HCT116 (cell line): ENCODE data around the gene CCDC90B. TPM values are rescaled to one million over a fixed set of nuclear protein-coding genes. Genes with fewer than 3 reads are reported as not detected.

Source experiments
- ATAC-seq: fragments of 200-7000 bp; cut with Tn5 transposase; 2 replicates; pipeline ENCODE4 v1.9.1; 2020; ENCODE audit warnings: mild to moderate bottlenecking, moderate library complexity
- BruUV-seq: library from RNA; stranded (reverse); fragments of 400-500 nt; replicated peaks from 2 replicates; lab custom pipeline; 2021; lab: Mats Ljungman, UMichigan
- CTCF ChIA-PET: fragments of 300-600 bp; sonication (Branson Sonifier 250); formaldehyde crosslinking; loops from one replicate; lab custom pipeline; 2021; ENCODE audit warnings: antibody characterized with exemption; lab: Charles Lee
- POLR2A ChIA-PET: fragments of 300-600, 350-600 bp; sonication (Branson Sonifier 250); formaldehyde crosslinking; loops from one replicate; lab custom pipeline; 2021; ENCODE audit warnings: antibody characterized with exemption; lab: Charles Lee
- RAD21 ChIA-PET, 2 experiments: fragments of 300-600 bp; sonication (Branson Sonifier 250); formaldehyde crosslinking; loops; one replicate each; lab custom pipeline; 2023; ENCODE audit warnings: low total read pairs in 2 of 2; ENCODE audit not compliant: uncharacterized antibody in 2 of 2, unreplicated experiment in 2 of 2, low non-redundant PET in 1 of 2; lab: Charles Lee
- DNase-seq: peaks from one replicate; pipeline ENCODE4 v3.0.0-alpha.2; 2010; ENCODE audit warnings: low read depth, low spot score
- H2AFZ ChIP-seq: fragments of 200-600 bp; shearing (Covaris generic), sonication (generic); 2 replicates; pipeline ENCODE4 v1.6.1; 2017; ENCODE audit warnings: low read depth, mixed run types, mixed read lengths, antibody characterized with exemption, low read length; ENCODE audit not compliant: poor library complexity, severe bottlenecking
- H3K27ac ChIP-seq: 2 replicates; pipeline ENCODE4 v1.5.1; 2012; ENCODE audit warnings: low read depth, low read length
- H3K27me3 ChIP-seq: fragments of 200-600 bp; sonication (generic); 2 replicates; pipeline ENCODE4 v1.6.1; 2016; ENCODE audit warnings: mixed run types, low read length, mixed read lengths; ENCODE audit not compliant: insufficient read depth
- H3K36me3 ChIP-seq, 2 experiments: fragments of 200-500 bp in 1 of 2; fragments of 200-600 bp in 1 of 2; sonication (Bioruptor generic) in 1 of 2; sonication (generic) in 1 of 2; 2 replicates each; pipeline versions ENCODE4 v1.5.1 to v1.6.1; 2014 to 2016; ENCODE audit warnings: low read length in 2 of 2, inconsistent platforms in 1 of 2, mixed read lengths in 1 of 2, mixed run types in 1 of 2; ENCODE audit not compliant: insufficient read depth in 2 of 2, control insufficient read depth in 1 of 2
- H3K4me1 ChIP-seq, 2 experiments: fragments of 200-600 bp in 1 of 2; sonication (generic) in 1 of 2; 2 replicates each; pipeline versions ENCODE4 v1.5.1 to v1.6.1; 2012 to 2017; ENCODE audit warnings: low read length in 2 of 2, inconsistent platforms in 1 of 2, mild to moderate bottlenecking in 1 of 2, mixed read lengths in 1 of 2, mixed run types in 1 of 2, moderate library complexity in 1 of 2; ENCODE audit not compliant: insufficient read depth in 2 of 2, control insufficient read depth in 1 of 2
- H3K4me2 ChIP-seq: fragments of 200-600 bp; sonication (generic); 2 replicates; pipeline ENCODE4 v1.6.1; 2017; ENCODE audit warnings: mixed run types, low read length, mixed read lengths
- H3K4me3 ChIP-seq, 2 experiments: fragments of 200-600 bp in 1 of 2; sonication (generic) in 1 of 2; replicated peaks in 1 of 2; 2 replicates each; pipeline ENCODE4 v1.5.1; 2011 to 2016; ENCODE audit warnings: low read length in 2 of 2, control low read depth in 1 of 2, low read depth in 1 of 2, mild to moderate bottlenecking in 1 of 2, mixed read lengths in 1 of 2, mixed run types in 1 of 2
- H3K79me2 ChIP-seq: fragments of 200-600 bp; sonication (generic); 2 replicates; pipeline ENCODE4 v1.6.1; 2017; ENCODE audit warnings: mild to moderate bottlenecking, mixed run types, low read length, moderate library complexity, mixed read lengths; ENCODE audit not compliant: insufficient read depth
- H3K9ac ChIP-seq: fragments of 200-600 bp; sonication (generic); 2 replicates; pipeline ENCODE4 v1.6.1; 2016; ENCODE audit warnings: low read length, mixed read lengths
- H3K9me2 ChIP-seq: fragments of 200-600 bp; sonication (generic), shearing (Covaris generic); 2 replicates; pipeline ENCODE4 v1.6.1; 2017; ENCODE audit warnings: mixed run types, mild to moderate bottlenecking, moderate library complexity; ENCODE audit not compliant: insufficient read depth
- H3K9me3 ChIP-seq, 2 experiments: fragments of 200-500 bp in 1 of 2; fragments of 200-600 bp in 1 of 2; sonication (Bioruptor generic) in 1 of 2; sonication (generic) in 1 of 2; 2 replicates each; pipeline ENCODE4 v1.6.1; 2014 to 2017; ENCODE audit warnings: low read length in 2 of 2, mixed read lengths in 2 of 2, inconsistent platforms in 1 of 2, low read depth in 1 of 2, mild to moderate bottlenecking in 1 of 2, mixed run types in 1 of 2, moderate library complexity in 1 of 2; ENCODE audit not compliant: control insufficient read depth in 1 of 2, insufficient read depth in 1 of 2
- H4K20me1 ChIP-seq: fragments of 200-600 bp; sonication (generic), shearing (Covaris generic); 2 replicates; pipeline ENCODE4 v1.6.1; 2017; ENCODE audit warnings: mixed run types, mild to moderate bottlenecking, moderate library complexity; ENCODE audit not compliant: insufficient read depth
- ATF3 ChIP-seq: IDR thresholded peaks from 2 replicates; pipeline ENCODE4 v1.6.1; 2012
- CEBPB ChIP-seq: IDR thresholded peaks from 2 replicates; pipeline ENCODE4 v1.6.1; 2012; ENCODE audit warnings: low read depth
- ELF1 ChIP-seq: IDR thresholded peaks from 2 replicates; pipeline ENCODE4 v1.6.1; 2012; ENCODE audit warnings: low read depth, borderline replicate concordance
- FOSL1 ChIP-seq: IDR thresholded peaks from 2 replicates; pipeline ENCODE4 v1.6.1; 2012; ENCODE audit warnings: low read depth
- JUND ChIP-seq: IDR thresholded peaks from 2 replicates; pipeline ENCODE4 v1.6.1; 2012
- POLR2A ChIP-seq: IDR thresholded peaks from 2 replicates; pipeline ENCODE4 v1.7.0; 2011; ENCODE audit warnings: borderline replicate concordance; ENCODE audit not compliant: insufficient read depth, insufficient read length; ENCODE audit errors: extremely low read depth
- POLR2AphosphoS5 ChIP-seq: IDR thresholded peaks from 2 replicates; pipeline ENCODE4 v1.6.1; 2011; ENCODE audit warnings: mild to moderate bottlenecking, low read depth, low read length, moderate library complexity
- SIN3A ChIP-seq: IDR thresholded peaks from 2 replicates; pipeline ENCODE4 v1.6.1; 2012; ENCODE audit warnings: low read depth
- SP1 ChIP-seq: IDR thresholded peaks from 2 replicates; pipeline ENCODE4 v1.6.1; 2012; ENCODE audit warnings: low read depth
- SRF ChIP-seq: IDR thresholded peaks from 2 replicates; pipeline ENCODE4 v1.6.1; 2012; ENCODE audit warnings: low read depth
- TCF7L2 ChIP-seq: IDR thresholded peaks from 2 replicates; pipeline ENCODE4 v1.7.0; 2011; ENCODE audit warnings: borderline replicate concordance, inconsistent platforms; ENCODE audit not compliant: insufficient read depth, insufficient read length; ENCODE audit errors: extremely low read depth
- YY1 ChIP-seq: IDR thresholded peaks from 2 replicates; pipeline ENCODE4 v1.6.1; 2011; ENCODE audit warnings: low read length, low read depth, moderate library complexity, mild to moderate bottlenecking; ENCODE audit not compliant: insufficient replicate concordance; ENCODE audit errors: extremely low read depth
- ZFX ChIP-seq: fragments of 450-650 bp; IDR thresholded peaks from 2 replicates; pipeline ENCODE4 v1.6.1; 2017
- ZNF274 ChIP-seq: fragments of 200-500 bp; sonication (Bioruptor generic); IDR thresholded peaks from 2 replicates; pipeline ENCODE4 v1.6.1; 2014; ENCODE audit warnings: mild to moderate bottlenecking, low read depth, low read length, inconsistent platforms
- intact Hi-C: fragments of 100-400 bp; cut with micrococcal nuclease; formaldehyde crosslinking; loops from 2 replicates; pipeline ENCODE4 v1.10.0; 2022
- total RNA-seq: library from RNA; stranded (reverse); gene quantifications from one replicate; pipeline ENCODE4 v1.2.1, GENCODE V29; 2021; ENCODE audit not compliant: unreplicated experiment
- TF ChIP-seq, protein P1 (sequence below): IDR thresholded peaks from 2 replicates; pipeline ENCODE4 v1.6.1; 2012
- TF ChIP-seq, protein P2 (sequence below), 3 experiments: fragments of 200-600 bp in 1 of 3; sonication (generic) in 1 of 3; IDR thresholded peaks in 2 of 3; conservative IDR thresholded peaks in 1 of 3; 2 replicates each; pipeline ENCODE4 v1.5.1; 2012 to 2017; ENCODE audit warnings: low read depth in 2 of 3, low read length in 2 of 3, antibody characterized with exemption in 1 of 3, borderline replicate concordance in 1 of 3, control low read depth in 1 of 3, mild to moderate bottlenecking in 1 of 3, mixed read lengths in 1 of 3, mixed run types in 1 of 3, moderate library complexity in 1 of 3; ENCODE audit not compliant: insufficient read depth in 1 of 3

Gene CCDC90B
- total RNA-seq, 1 experiment from 2014 or later = 30.3 TPM

DNA sequence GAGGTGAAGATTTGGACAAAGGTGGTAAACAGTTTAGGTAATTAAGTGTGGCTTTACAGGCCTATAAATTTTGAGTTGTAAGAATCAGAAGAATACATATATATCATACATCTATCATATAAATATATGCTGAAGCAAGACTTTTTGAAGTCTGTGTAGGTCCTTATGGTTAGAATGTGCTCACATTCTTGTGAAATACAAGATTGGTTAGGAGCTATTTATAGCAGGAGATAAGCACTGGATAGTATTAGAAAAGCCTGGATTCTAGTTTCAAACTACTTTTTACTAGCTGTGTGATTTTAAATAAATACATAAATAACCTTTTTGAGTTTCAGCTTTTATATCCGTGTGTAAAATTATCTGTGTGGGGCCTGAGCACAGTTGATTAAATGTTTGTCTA is 50.3 kb downstream of the CCDC90B start:
- intact Hi-C loops = no loop called here
- CTCF ChIA-PET = interaction anchor here (1.5 kb wide), 1 partner anchor 14 kb away, joined by 5 read pairs; no protein-coding TSS in a partner anchor
- ATAC-seq (no peak), DNase-seq (no peak)
- no peaks in the 10 kb centered on the region for H3K27me3 ChIP-seq
- no TSS peak for BruUV-seq
- no peak for TF ChIP-seq TCF7L2
- TF ChIP-seq, protein P1, sequence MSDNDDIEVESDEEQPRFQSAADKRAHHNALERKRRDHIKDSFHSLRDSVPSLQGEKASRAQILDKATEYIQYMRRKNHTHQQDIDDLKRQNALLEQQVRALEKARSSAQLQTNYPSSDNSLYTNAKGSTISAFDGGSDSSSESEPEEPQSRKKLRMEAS = no peak
- no peak for TF ChIP-seq JUND
- no peak for TF ChIP-seq ZNF274
- no peak for TF ChIP-seq SP1
- no peak for TF ChIP-seq YY1
- TF ChIP-seq POLR2A = no peak
- no peak for TF ChIP-seq ELF1
- no peak for TF ChIP-seq SRF
- no peak for TF ChIP-seq ZFX
- TF ChIP-seq SIN3A = no peak
- TF ChIP-seq CEBPB = no peak
- TF ChIP-seq FOSL1 = no peak
- TF ChIP-seq ATF3 = no peak
- TF ChIP-seq, protein P2, sequence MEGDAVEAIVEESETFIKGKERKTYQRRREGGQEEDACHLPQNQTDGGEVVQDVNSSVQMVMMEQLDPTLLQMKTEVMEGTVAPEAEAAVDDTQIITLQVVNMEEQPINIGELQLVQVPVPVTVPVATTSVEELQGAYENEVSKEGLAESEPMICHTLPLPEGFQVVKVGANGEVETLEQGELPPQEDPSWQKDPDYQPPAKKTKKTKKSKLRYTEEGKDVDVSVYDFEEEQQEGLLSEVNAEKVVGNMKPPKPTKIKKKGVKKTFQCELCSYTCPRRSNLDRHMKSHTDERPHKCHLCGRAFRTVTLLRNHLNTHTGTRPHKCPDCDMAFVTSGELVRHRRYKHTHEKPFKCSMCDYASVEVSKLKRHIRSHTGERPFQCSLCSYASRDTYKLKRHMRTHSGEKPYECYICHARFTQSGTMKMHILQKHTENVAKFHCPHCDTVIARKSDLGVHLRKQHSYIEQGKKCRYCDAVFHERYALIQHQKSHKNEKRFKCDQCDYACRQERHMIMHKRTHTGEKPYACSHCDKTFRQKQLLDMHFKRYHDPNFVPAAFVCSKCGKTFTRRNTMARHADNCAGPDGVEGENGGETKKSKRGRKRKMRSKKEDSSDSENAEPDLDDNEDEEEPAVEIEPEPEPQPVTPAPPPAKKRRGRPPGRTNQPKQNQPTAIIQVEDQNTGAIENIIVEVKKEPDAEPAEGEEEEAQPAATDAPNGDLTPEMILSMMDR (IDR thresholded peaks at IDR 0.05 in 2 of 3, conservative IDR thresholded peaks at IDR 0.05 in 1 of 3; ENCODE audit: borderline replicate concordance in 1 of 3, insufficient read depth in 1 of 3, low read depth in 2 of 3, low read length in 2 of 3) = no peak
- TF ChIP-seq POLR2AphosphoS5 = no peak
- H3K36me3 ChIP-seq = no peaks in the 10 kb centered on the region
- no peaks in the 10 kb centered on the region for H3K4me1 ChIP-seq
- H3K9me3 ChIP-seq = no peaks in the 10 kb centered on the region
- H3K4me3 ChIP-seq = no peak overlapping the region
- POLR2A ChIA-PET = no interaction called here
- H3K79me2 ChIP-seq = no peaks in the 10 kb centered on the region
- RAD21 ChIA-PET = no interaction called here
- no peaks in the 10 kb centered on the region for H3K9me2 ChIP-seq
- H2AFZ ChIP-seq = no peak overlapping the region
- H3K9ac ChIP-seq = no peak overlapping the region
- no peak overlapping the region for H3K27ac ChIP-seq
- no peaks in the 10 kb centered on the region for H4K20me1 ChIP-seq
- no peak overlapping the region for H3K4me2 ChIP-seq
